Muscle layer of colon (tissue), 2 donors: ENCODE results near the gene TNPO2.
A peak's percentile ranks its signal among the peaks of the same experiment; 100 is the strongest.

Experiments
- H3K27ac ChIP-seq: one replicate; pipeline ENCODE4 v1.7.0; 2013; ENCODE audit warnings: low read depth, mild to moderate bottlenecking, low read length, moderate library complexity
- H3K27me3 ChIP-seq, 2 donors: one replicate each; pipeline ENCODE4 v1.7.0; 2013; ENCODE audit warnings: low read length in 2 of 2, mild to moderate bottlenecking in 2 of 2; ENCODE audit not compliant: insufficient read depth in 2 of 2, control insufficient read depth in 1 of 2
- H3K36me3 ChIP-seq: one replicate; pipeline ENCODE4 v1.7.0; 2013; ENCODE audit warnings: mild to moderate bottlenecking, low read length; ENCODE audit not compliant: insufficient read depth
- H3K4me1 ChIP-seq: one replicate; pipeline ENCODE4 v1.7.0; 2013; ENCODE audit warnings: mild to moderate bottlenecking, low read length; ENCODE audit not compliant: insufficient read depth
- H3K4me3 ChIP-seq, 2 donors: one replicate each; pipeline ENCODE4 v1.7.0; 2013; ENCODE audit warnings: low read length in 2 of 2, low read depth in 1 of 2, mild to moderate bottlenecking in 1 of 2, moderate library complexity in 1 of 2
- H3K9ac ChIP-seq: one replicate; pipeline ENCODE4 v1.7.0; 2013; ENCODE audit warnings: low read length
- H3K9me3 ChIP-seq: one replicate; pipeline ENCODE4 v1.7.0; 2013; ENCODE audit warnings: mild to moderate bottlenecking, low read length
- donor health status: abdominal sarcoma.
- donor health status: Adenocarcinoma of cecum.

Gene TNPO2

DNA sequence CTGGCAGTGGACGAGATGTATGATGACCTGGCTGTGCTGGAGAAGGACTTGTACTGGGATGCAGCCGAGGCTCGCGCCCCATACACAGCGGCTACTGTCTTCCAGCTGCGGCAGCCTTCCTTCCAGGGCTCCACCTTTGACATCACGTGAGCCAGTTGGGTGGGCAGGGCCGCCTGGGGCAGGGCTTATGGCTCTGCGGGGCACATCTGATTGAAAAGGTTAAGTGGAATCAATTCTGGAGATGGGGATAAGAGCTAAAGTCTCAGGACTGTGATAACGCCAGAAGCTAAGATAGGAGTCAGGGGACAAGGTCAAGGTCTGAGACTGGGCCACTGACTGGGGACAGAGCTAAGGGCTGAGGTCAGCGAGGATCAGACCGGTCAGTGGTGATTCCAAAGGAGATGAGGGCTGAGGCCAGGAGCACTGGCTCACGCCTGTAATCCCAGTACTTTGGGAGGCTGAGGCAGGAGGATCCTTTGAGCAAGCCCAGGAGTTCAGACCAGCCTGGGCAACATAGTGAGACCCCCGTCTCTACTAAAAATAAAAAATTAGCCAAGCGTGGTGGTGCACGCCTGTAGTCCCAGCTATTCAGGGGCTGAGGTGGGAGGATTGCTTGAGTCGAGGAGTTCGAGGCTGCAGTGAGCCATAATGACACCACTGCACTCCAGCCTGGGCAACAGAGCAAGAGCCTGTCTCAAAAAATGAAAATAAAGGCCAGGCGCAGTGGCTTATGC, 32.6 kb upstream of the TNPO2 start:
- Histone ChIP-seq H3K4me1 (no peaks in the 10 kb centered on the region), H3K27ac (no peak overlapping the region), H3K36me3 (no peaks in the 10 kb centered on the region), H3K27me3 (peaks cover 0 to 7% of the 10 kb centered on the region in 2 donors), H3K9ac (no peak overlapping the region), H3K4me3 (no peak overlapping the region), H3K9me3 (no peaks in the 10 kb centered on the region)

DNA sequence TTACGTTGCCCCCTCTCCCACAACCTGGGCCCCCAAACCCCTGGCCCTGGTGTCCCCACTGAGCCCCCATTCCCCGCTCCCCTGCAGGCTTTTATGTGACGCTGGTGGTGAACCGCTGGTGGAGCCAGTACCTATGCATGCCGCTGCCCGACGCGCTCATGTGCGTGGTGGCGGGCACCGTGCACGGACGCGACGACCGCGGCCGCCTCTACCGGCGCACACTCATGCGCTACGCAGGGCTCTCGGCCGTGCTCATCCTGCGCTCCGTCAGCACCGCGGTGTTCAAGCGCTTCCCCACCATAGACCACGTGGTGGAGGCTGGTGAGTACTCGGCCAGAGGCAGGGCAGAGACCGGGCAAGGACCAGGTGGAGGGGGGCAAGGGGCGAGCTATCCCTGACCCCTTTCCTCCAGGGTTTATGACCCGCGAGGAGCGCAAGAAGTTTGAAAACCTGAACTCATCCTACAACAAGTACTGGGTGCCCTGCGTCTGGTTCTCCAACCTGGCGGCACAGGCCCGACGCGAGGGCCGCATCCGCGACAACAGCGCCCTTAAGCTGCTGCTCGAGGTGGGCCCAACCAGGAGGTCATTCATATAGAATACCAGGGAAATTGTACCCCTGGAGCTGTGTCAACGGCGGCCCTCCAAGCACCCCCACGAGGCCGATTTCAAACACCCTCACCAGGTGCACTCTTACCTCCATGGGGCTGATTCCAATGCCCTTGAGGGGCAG, 30.9 kb upstream of the TNPO2 start:
- no peaks in the 10 kb centered on the region for H3K9me3 ChIP-seq
- no peak overlapping the region for H3K4me3 ChIP-seq
- no peaks in the 10 kb centered on the region for H3K36me3 ChIP-seq
- no peak overlapping the region for H3K27ac ChIP-seq
- no peaks in the 10 kb centered on the region for H3K4me1 ChIP-seq
- H3K27me3 ChIP-seq = peaks cover 0 to 7% of the 10 kb centered on the region in 2 donors
- no peak overlapping the region for H3K9ac ChIP-seq

DNA sequence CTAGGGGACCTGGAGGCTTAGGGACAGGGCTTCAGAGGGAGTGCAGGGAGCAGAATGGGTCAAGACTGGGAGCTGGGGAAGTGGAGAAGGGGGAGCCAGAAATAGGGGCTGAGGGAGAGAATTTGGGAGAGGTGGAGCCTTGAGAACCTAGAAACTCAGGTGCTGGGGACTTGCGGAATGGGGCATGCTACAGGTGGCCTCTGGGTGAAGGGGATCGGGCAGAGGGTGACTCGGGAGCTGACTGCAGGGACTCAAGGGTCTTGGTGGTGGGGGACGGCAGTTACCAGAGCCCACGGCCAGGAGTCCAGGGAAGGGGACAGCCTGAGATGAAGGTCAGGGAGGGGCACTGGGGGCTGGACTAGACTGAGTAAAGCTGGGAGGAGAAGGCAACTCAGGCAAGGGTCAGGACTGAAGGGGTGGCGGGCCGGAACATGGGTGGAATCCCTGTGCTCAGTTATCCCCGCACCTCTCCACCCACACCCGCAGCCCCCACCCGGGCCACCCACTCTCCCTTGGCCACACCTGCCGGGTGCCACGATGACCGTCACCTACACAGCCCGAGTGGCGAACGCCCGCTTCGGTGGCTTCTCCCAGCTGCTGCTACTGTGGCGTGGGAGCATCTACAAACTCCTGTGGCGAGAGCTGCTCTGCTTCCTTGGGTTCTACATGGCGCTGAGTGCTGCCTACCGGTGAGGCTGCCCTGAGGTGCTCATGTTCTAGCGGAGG, 28.5 kb upstream of the TNPO2 start:
- Histone ChIP-seq H3K27me3 (peaks cover 0 to 15% of the 10 kb centered on the region in 2 donors), H3K9me3 (peaks cover 5% of the 10 kb centered on the region), H3K4me1 (no peaks in the 10 kb centered on the region), H3K4me3 (no peak overlapping the region), H3K9ac (no peak overlapping the region), H3K27ac (no peak overlapping the region), H3K36me3 (peaks cover 9% of the 10 kb centered on the region)

DNA sequence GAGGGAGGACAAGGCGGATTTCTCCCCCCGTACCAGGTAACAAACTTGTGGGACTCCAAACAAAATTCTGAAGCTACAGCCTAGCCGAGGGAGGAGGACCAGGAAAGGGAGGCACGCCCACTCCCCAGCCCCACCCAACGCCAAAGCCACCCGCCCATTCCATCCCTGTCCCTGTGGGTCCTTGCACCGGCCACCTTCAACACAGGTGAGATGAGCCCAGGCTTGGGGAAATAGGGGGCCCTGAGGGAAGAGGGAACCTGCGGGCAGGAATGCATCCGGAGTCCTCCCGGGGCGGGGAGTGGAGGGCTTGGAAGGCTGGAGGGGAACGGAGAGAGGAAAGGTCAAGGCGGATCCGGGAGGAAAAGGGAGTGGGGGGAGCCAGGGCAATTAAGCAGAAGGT, 27.9 kb upstream of the TNPO2 start, which contains the start of gene BEST2:
TSS of gene BEST2 (plus strand) at position 157 of the 400 bp plus-strand sequence. CDS start 802 bp downstream, outside the sequence.
- Histone ChIP-seq H3K27me3 (peaks cover 0 to 15% of the 10 kb centered on the region in 2 donors), H3K4me3 (no peak within 1 kb of the TSS), H3K9me3 (peaks cover 5% of the 10 kb centered on the region), H3K27ac (no peak within 1 kb of the TSS), H3K36me3 (peaks cover 9% of the 10 kb centered on the region), H3K9ac (no peak within 1 kb of the TSS), H3K4me1 (no peaks in the 10 kb centered on the region)

DNA sequence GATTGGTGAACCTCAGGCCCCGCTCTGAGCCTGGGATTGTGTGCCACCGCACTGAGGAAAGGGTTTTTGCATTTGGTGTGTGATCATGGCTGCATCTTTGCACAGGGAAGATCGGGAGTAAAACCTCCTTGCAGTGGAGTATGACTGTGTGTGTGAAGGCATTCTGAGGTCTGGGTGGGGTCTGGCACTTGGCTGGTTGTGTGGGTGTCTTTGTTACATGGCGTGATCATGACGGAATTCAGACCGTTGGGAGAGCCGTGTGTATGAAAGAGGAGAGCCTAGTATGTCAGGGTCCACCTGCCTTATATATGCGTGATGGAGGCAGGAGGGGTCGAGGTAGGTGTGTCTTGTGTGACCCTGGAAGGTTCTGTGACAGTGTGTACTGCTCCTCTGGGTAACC, 27.1 kb upstream of the TNPO2 start:
- Histone ChIP-seq H3K36me3 (peaks cover 9% of the 10 kb centered on the region), H3K9me3 (peaks cover 5% of the 10 kb centered on the region), H3K4me1 (no peaks in the 10 kb centered on the region), H3K27ac (no peak overlapping the region), H3K27me3 (peaks cover 0 to 15% of the 10 kb centered on the region in 2 donors), H3K9ac (no peak overlapping the region), H3K4me3 (no peak overlapping the region)

DNA sequence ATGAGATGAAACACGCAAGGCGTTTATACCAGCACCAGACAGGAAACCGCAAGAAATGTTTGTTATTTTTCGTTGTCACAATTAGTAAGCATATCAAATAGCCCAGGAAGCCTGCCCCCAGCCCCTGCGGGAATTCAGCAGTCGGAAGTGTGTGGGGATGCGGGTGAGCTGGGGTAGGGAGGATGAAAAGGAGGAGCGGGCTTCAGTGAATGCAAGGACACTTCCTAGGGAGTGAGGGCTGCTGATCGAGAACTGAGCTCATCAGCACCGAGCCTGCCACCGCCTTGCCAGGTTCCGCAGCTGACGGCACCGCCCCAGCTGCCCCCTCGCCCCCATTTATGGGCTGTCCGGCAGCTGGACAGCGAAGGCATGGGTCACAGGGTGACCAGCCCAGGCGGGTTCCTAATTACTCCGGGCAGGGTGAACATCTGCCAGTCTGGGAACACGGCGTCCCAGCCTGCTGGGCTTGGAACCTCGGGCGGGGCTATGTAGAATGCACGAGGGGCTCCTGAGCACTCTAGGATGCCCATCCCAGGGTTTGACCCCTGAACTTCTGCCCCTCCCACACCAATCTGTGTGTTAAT, 26.3 kb upstream of the TNPO2 start:
- Histone ChIP-seq H3K9ac (no peak overlapping the region), H3K36me3 (peaks cover 9% of the 10 kb centered on the region)

DNA sequence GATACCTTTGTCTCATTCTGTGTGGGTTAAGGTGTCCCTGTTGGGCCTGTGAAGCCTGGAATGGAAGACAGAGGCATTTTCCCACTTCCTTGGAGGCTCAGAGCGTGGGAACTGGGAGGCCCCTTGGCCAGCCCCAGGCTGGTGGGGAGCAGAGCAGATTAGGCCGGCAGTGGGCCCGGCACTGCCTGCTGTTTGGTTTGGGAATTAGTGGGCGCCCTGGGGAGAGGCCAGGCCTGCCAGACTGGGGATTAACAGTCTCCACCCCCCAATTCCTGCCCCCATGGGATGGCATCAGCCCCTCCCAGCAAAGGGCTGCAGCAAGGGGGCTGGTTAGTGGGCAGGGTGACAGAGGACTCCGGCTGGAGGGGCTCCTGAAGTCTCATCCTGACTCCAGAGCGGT, 24.8 kb upstream of the TNPO2 start:
- Histone ChIP-seq H3K27ac (no peak overlapping the region), H3K9me3 (peaks cover 5% of the 10 kb centered on the region), H3K4me3 (no peak overlapping the region), H3K36me3 (peaks cover 15% of the 10 kb centered on the region), H3K27me3 (peaks cover 0 to 15% of the 10 kb centered on the region in 2 donors), H3K9ac (no peak overlapping the region), H3K4me1 (no peaks in the 10 kb centered on the region)

More for the DNA sequence above, 26.3 kb upstream of the TNPO2 start:
- Histone ChIP-seq H3K4me3 (no peak overlapping the region), H3K27ac (no peak overlapping the region), H3K9me3 (peaks cover 5% of the 10 kb centered on the region), H3K27me3 (peaks cover 0 to 15% of the 10 kb centered on the region in 2 donors), H3K4me1 (no peaks in the 10 kb centered on the region)

DNA sequence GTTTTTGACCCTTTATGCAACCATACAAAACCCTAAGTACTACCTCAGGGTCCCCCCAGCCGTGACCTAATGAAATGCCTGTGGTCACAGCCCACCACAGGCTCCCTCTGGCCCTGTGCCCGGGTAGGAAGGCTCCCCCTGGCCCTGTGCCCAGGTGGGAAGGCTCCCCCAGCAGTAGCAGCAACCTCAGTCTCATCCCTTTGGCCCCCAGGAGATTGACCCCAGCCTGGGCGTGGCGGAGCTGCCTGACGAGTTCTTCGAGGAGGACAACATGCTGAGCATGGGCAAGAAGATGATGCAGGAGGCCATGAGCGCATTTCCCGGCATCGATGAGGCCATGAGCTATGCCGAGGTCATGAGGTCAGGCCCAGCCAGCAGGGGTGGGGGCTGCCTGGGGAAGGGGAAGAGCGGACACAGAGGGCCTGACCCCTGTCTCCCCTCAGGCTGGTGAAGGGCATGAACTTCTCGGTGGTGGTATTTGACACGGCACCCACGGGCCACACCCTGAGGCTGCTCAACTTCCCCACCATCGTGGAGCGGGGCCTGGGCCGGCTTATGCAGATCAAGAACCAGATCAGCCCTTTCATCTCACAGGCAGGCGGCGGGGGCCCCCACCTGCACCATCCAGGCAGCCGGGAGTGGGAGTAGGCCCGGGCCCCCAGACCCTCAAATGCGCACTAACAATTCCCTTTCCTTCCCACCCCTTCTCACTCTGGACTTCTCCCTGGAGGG, 21.6 kb upstream of the TNPO2 start:
- Histone ChIP-seq H3K27ac (no peak overlapping the region), H3K4me1 (no peaks in the 10 kb centered on the region), H3K4me3 (no peak overlapping the region), H3K9ac (no peak overlapping the region), H3K36me3 (peaks cover 15% of the 10 kb centered on the region), H3K9me3 (peaks cover 5% of the 10 kb centered on the region), H3K27me3 (peaks cover 0 to 8% of the 10 kb centered on the region in 2 donors)

DNA sequence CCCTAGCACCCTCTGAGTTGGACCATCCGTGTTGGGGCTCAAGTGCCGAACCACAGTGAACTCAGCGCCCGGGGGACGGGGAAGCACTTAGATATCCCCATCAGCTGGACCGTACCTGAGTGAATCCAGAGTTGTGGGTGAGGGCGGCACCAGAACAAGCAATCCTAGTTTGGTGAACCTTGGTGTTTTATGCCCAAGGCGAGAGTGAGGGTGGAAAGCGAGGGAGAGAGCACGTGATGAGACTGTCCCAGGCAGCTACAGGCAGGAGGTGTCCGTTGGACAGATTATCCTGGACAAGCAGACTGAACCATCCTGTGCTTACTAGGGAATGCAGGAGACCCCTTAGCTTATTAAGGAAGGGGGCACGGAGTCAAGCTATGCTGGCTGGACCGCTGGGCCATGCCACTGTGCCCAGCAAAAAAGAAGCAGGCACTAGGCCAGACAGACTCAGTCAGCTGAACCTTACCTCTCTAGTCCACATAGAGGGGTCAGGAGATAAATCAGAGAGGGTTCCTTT, 14.2 kb upstream of the TNPO2 start:
- H3K9ac ChIP-seq = peak overlapping the region; percentile 68
- H3K4me1 ChIP-seq = peaks cover 23% of the 10 kb centered on the region
- H3K36me3 ChIP-seq = peaks cover 14% of the 10 kb centered on the region
- no peaks in the 10 kb centered on the region for H3K9me3 ChIP-seq
- H3K27me3 ChIP-seq = no peaks in the 10 kb centered on the region
- peak overlapping the region; percentile 86 for H3K27ac ChIP-seq
- H3K4me3 ChIP-seq = peak overlapping the region; percentile 85 to 97

DNA sequence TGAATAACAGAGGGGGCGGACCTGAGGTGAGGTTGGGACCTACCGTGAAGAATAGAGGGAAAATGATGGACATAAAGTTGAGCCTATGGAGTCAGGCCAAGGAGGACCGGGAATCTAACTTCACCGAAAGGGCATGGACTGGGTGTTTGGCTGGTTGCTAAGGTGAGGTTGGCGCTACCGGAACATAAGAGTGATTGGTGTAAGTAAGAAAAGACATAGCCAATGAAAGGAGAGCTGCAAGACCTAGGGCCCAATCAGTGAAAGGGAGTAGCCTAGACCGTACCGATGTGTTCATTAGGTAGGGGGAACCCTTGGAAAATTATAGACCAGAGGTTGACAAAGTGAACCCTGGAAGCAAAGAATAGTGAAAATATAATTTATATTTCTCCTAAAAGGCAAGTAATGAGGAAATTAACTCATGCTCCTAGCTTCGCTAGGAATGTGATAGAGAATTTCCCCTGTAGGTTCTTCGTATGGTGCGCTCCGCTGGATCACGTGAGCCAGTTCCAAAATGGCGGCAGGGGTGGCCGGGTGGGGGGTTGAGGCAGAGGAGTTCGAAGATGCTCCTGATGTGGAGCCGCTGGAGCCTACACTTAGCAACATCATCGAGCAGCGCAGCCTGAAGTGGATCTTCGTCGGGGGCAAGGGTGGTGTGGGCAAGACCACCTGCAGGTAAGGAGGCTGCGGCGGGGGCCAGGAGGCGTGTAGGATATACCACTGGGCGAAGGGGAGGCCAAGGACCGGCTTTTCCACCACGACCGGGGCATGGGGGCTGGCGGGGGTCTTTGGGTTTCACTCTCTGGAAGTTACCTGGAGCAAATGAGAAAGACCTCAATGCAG, 13.5 kb upstream of the TNPO2 start, which contains the start of gene GET3:
TSS of gene GET3 (plus strand) at position 503 of the 840 bp plus-strand sequence. CDS start at position 512, 9 bp downstream.
- peak within 1 kb of the TSS; percentile 68 for H3K9ac ChIP-seq
- no peaks in the 10 kb centered on the region for H3K9me3 ChIP-seq
- no peaks in the 10 kb centered on the region for H3K27me3 ChIP-seq
- peak within 1 kb of the TSS; percentile 85 to 97 for H3K4me3 ChIP-seq
- peak within 1 kb of the TSS; percentile 86 for H3K27ac ChIP-seq
- peaks cover 14% of the 10 kb centered on the region for H3K36me3 ChIP-seq
- peaks cover 30% of the 10 kb centered on the region for H3K4me1 ChIP-seq
